AG04450 (cell line): Measurements from ENCODE around the gene ZNF627. TPM values are rescaled to one million over a fixed set of nuclear protein-coding genes. Genes with fewer than 3 reads are reported as not detected.
"Not testable (repeated sequence)": the region's sequence is repeated elsewhere in the genome, so short reads cannot be mapped to it uniquely, and the experiment has no call there.

Source experiments
- CTCF ChIA-PET: fragments of 300-600, 350-600 bp; formaldehyde crosslinking; extraction: SDS; loops from one replicate; lab custom pipeline; 2022; ENCODE audit warnings: antibody characterized with exemption, inconsistent platforms; lab: Charles Lee
- POLR2A ChIA-PET: fragments of 350-600 bp; formaldehyde crosslinking; extraction: SDS; loops from one replicate; lab custom pipeline; 2021; ENCODE audit warnings: antibody characterized with exemption, inconsistent platforms; lab: Yijun Ruan, JAX
- DNase-seq: peaks from one replicate; pipeline ENCODE4 v3.0.0-alpha.2; 2011; ENCODE audit warnings: low read depth, low spot score
- H3K27ac ChIP-seq: one replicate; pipeline ENCODE4 v1.5.1; 2012; ENCODE audit warnings: low read depth, low read length, control low read depth
- H3K27me3 ChIP-seq: one replicate; pipeline ENCODE4 v1.6.0; 2012; ENCODE audit warnings: low read length; ENCODE audit not compliant: control insufficient read depth, insufficient read depth
- H3K4me3 ChIP-seq: 2 replicates; pipeline ENCODE4 v1.5.1; 2011; ENCODE audit warnings: mild to moderate bottlenecking, low read depth, low read length, control low read depth
- H3K9me3 ChIP-seq: 2 replicates; pipeline ENCODE4 v1.5.1; 2012; ENCODE audit warnings: low read length; ENCODE audit not compliant: control insufficient read depth, insufficient read depth
- CTCF ChIP-seq: IDR thresholded peaks from 2 replicates; pipeline ENCODE4 v1.5.1; 2011; ENCODE audit warnings: low read depth, low read length, control low read depth, inconsistent platforms
- polyA plus RNA-seq: library from polyadenylated mRNA; depleted of rRNA; stranded (reverse); fragments of >200 nt; gene quantifications from 2 replicates; pipeline ENCODE4 v1.2.3, GENCODE V29; 2011

The ZNF627 gene
- polyA plus RNA-seq, 1 experiment = 20.2 TPM

DNA sequence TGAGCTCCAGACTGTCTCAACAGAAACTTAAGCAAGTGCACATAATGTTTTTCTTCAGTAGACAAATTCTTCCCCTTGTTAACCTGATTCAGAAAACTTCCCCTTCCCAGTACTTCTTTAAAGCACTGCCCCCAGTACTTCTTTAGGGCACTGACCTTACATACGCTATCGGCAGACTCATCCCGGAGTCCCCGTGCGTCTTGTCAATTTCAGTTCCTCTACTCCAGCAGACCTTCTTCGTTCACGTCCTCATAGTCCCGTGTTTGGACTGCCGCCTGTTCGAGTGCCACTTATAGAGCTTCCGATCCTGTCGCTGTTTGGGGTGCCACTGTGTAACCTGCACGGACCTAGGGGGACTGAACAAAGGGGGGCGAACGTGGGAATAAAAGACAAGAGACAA, 29.0 kb downstream of the ZNF627 start:
- no peak overlapping the region for H3K4me3 ChIP-seq
- no peak overlapping the region for H3K27ac ChIP-seq
- ChIA-PET CTCF (no interaction called here), POLR2A (no interaction called here)
- no peak for DNase-seq
- peaks cover 6% of the 10 kb centered on the region for H3K27me3 ChIP-seq
- H3K9me3 ChIP-seq = peaks cover 7% of the 10 kb centered on the region
- no peak for TF ChIP-seq CTCF

GRCh38 chr19:11633223-11633622, 35.9 kb downstream of the ZNF627 start:
- H3K9me3 ChIP-seq = peaks cover 5% of the 10 kb centered on the region
- no peak for TF ChIP-seq CTCF

DNA sequence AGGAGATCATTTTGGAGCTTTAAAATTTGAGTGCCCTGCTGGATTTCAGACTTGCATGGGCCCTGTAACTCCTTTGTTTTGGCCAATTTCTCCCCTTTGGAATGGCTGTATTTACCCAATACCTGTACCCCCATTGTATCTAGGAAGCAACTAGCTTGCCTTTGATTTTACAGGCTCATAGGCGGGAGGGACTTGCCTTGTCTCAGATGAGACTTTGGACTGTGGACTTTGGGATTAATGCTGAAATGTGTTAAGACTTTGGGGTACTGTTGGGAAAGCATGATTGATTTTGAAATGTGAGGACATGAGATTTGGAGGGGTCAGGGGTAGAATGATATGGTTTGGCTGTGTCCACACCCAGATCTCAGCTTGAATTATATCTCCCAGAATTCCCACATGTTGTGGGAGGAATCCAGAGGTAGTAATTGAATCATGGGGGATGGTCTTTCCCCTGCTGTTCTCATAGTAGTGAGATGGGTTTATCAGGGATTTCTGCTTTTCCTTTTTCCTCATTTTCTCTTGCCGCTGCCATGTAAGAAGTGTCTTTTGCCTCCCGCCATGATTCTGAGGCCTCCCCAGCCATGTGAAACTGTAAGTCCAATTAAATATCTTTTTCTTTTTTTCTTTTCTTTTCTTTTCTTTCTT, 36.9 kb downstream of the ZNF627 start:
- H3K27me3 ChIP-seq, DNase-seq, POLR2A ChIA-PET, H3K4me3 ChIP-seq, CTCF ChIA-PET, H3K27ac ChIP-seq, H3K9me3 ChIP-seq: not testable (repeated sequence)

More at GRCh38 chr19:11633223-11633622, 35.9 kb downstream of the ZNF627 start:
- no peak overlapping the region for H3K27ac ChIP-seq
- H3K27me3 ChIP-seq = peaks cover 2% of the 10 kb centered on the region
- H3K4me3 ChIP-seq = no peak overlapping the region
- CTCF ChIA-PET = no interaction called here
- POLR2A ChIA-PET = no interaction called here
- DNase-seq = no peak

DNA sequence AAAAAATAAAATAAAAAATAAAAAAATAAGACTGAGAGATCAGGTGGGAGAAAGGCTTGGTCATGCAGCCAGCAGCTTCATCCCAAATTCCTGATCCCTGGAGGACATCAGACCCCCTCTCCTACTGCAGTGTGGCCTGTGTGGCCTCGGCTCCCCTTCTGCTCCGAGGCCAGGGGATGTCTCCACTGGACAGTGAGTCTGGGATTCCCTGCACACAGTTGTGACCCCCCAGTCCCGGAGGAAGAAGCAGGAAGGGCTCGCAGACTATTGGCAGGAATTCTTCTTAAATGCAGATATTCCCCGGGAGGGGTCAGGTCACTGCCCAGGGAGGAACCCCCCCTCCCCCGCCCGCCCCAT, 41.9 kb downstream of the ZNF627 start:
- Histone ChIP-seq H3K27ac (no peak overlapping the region), H3K9me3 (no peaks in the 10 kb centered on the region), H3K4me3 (peak overlapping the region; percentile 77), H3K27me3 (no peaks in the 10 kb centered on the region)
- DNase-seq = no peak
- ChIA-PET POLR2A (interaction anchor here (0.6 kb wide), 1 partner anchor 863 kb away, joined by 3 read pairs; no protein-coding TSS in a partner anchor), CTCF (interaction anchor here (1.0 kb wide), 1 partner anchor 12 kb away, joined by 4 read pairs; no protein-coding TSS in a partner anchor)
- no peak for TF ChIP-seq CTCF

GRCh38 chr19:11639602-11640471, 42.6 kb downstream of the ZNF627 start:
- POLR2A ChIA-PET = interaction anchor here (0.5 kb wide), 1 partner anchor 348 kb away, joined by 3 read pairs; no protein-coding TSS in a partner anchor

More at GRCh38 chr19:11639602-11640471, 42.6 kb downstream of the ZNF627 start:
- Histone ChIP-seq H3K27ac (no peak overlapping the region), H3K9me3 (no peaks in the 10 kb centered on the region), H3K27me3 (no peaks in the 10 kb centered on the region), H3K4me3 (peak overlapping the region; percentile 77)
- peak; percentile 66 for DNase-seq
- CTCF ChIA-PET = interaction anchor here (1.0 kb wide), 1 partner anchor 11 kb away, joined by 4 read pairs; no protein-coding TSS in a partner anchor
- TF ChIP-seq CTCF = no peak
